Activated naive CD4-positive, alpha-beta T cell treated with anti-CD3 and anti-CD28 coated beads, Interleukin-2, amount 50 U/mL, for 24 hours (primary cell): ENCODE data around the gene HINT2.

Experiments used
- H3K27ac Mint-ChIP-seq: one replicate; pipeline ENCODE4 v1.8.0; 2021; ENCODE audit warnings: mild to moderate bottlenecking, mixed read lengths
- H3K27me3 Mint-ChIP-seq: one replicate; pipeline ENCODE4 v1.8.0; 2021; ENCODE audit warnings: mixed read lengths
- H3K36me3 Mint-ChIP-seq: one replicate; pipeline ENCODE4 v1.8.0; 2021; ENCODE audit warnings: mixed read lengths
- H3K4me1 Mint-ChIP-seq: one replicate; pipeline ENCODE4 v1.8.0; 2021; ENCODE audit warnings: mixed read lengths
- H3K4me3 Mint-ChIP-seq: one replicate; pipeline ENCODE4 v1.8.0; 2021; ENCODE audit warnings: mild to moderate bottlenecking, mixed read lengths
- H3K9me3 Mint-ChIP-seq: one replicate; pipeline ENCODE4 v1.8.0; 2021; ENCODE audit warnings: mixed read lengths

Gene HINT2

DNA sequence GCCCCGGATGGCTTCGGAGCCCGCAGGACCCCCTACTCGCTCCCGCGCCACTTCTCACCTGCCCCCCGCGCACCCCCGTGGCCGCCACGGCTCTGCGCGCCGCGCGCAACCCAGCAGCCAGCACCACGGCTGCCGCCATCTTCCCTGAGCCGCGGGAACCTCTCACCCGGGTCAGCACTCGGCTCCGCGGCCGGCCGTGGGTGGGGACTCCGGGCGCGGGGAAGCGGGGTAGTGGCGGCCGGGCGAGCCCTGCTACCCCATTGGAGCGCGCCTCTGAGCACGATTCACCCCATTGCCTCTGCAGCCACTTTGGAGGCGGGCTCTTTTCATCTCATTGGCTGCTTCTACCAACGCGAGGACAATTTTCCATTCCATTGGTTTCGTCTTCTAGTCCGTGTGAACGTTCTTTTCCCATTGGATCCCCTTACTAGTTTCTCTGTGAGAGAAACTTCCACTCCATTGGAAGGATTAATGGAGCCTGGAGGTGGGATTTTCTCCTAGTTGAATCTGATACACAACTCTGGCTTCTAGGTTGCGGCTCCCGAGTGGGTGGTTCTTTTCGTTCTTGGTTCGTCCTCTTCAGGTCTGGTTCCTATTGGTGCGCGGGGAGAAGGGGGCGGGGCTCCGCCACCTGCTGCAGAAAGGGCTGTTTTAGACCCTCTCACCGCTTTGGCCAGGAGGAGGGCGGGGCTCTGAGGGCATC, at the start of gene HINT2:
Gene HINT2 (minus strand): TSS at position 202 of the 703 bp plus-strand sequence. CDS start 63 bp downstream, at position 139.
- Mint-ChIP-seq H3K36me3 (no peaks in the 10 kb centered on the region), H3K4me3 (peak within 1 kb of the TSS; percentile 94), H3K9me3 (no peaks in the 10 kb centered on the region), H3K27ac (peak within 1 kb of the TSS; percentile 98), H3K4me1 (peaks cover 33% of the 10 kb centered on the region), H3K27me3 (no peaks in the 10 kb centered on the region)

DNA sequence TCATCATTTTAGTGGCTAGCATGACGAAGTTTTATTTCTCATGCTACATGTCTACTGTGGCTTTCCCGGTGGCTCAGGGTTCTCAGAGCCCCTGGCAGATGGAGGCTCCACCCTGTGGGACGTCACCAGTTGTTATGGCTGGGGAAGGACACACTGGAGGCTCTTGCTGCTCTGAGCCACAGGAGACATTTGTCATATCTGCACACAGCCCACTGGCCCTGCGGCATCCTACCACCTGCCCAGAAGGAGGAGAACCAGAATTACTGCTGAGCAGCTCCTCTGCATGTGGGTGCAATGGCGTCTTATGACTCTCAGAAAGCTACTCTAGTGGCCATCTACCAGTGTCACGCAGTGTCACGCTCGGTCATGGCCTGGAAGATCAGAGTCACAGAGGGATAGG, 48.7 kb upstream of the HINT2 start:
- Mint-ChIP-seq H3K9me3 (no peaks in the 10 kb centered on the region), H3K4me3 (no peak overlapping the region), H3K4me1 (peaks cover 6% of the 10 kb centered on the region), H3K27ac (no peak overlapping the region), H3K36me3 (no peaks in the 10 kb centered on the region), H3K27me3 (peaks cover 4% of the 10 kb centered on the region)

DNA sequence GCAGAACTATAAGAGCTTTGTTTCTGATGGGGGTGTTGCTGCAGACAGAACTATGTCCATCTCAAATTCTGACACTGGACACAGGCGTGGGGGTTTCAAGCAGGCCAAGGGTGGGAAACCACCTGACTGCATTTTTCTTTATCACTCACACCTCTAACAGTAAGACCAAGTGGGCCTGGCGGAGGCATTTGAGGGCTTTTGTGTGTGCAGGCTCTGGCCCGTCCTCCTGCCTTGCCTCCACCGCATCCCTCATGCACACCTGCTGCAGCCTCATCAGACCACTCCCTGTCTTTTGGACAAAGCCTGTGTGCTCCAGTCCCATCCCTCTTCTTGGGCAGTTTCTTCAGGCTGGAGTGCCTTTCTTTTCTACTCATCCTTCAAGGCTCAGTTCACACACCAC, 47.5 kb upstream of the HINT2 start:
- H3K4me1 Mint-ChIP-seq = peaks cover 6% of the 10 kb centered on the region
- H3K4me3 Mint-ChIP-seq = no peak overlapping the region
- no peak overlapping the region for H3K27ac Mint-ChIP-seq
- H3K27me3 Mint-ChIP-seq = peaks cover 4% of the 10 kb centered on the region
- H3K36me3 Mint-ChIP-seq = no peaks in the 10 kb centered on the region
- no peaks in the 10 kb centered on the region for H3K9me3 Mint-ChIP-seq

DNA sequence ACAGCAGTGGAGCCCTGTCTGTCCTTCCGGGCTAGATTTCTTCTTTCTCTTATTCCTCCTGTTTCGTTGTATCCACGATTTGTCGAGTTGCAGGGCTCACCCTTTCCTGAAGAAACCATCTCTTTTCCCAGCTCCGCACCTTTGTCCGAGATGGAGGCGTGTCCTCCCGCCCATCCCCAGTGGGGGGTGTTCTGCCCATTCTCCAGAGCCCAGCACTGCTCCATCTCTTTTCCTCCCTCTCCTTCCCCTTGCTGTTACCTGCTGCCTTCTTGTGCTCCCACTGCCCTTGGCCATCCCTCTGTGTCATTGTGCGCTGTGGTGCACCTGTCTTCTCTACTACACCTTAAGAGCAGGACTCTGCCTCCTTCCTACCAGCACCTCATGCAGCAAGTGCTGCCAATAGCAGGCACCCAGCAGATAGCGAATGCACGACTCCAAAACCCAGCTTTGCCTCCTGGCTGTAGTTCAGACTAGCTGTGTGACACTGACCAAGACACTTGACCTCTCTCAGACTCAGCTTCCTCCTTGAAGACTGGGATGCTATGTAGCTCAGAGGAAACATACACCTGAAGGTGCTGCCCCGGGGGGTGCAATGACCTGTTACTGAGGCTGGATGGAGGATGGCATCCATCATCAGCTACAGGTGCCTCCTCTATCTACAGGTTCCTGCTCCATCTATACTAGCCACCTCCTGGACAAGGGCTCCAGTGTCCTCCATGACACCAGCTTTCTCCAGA, 46.5 kb upstream of the HINT2 start:
- Mint-ChIP-seq H3K27me3 (peaks cover 4% of the 10 kb centered on the region), H3K27ac (no peak overlapping the region), H3K4me3 (no peak overlapping the region), H3K4me1 (peaks cover 6% of the 10 kb centered on the region), H3K9me3 (no peaks in the 10 kb centered on the region), H3K36me3 (no peaks in the 10 kb centered on the region)

DNA sequence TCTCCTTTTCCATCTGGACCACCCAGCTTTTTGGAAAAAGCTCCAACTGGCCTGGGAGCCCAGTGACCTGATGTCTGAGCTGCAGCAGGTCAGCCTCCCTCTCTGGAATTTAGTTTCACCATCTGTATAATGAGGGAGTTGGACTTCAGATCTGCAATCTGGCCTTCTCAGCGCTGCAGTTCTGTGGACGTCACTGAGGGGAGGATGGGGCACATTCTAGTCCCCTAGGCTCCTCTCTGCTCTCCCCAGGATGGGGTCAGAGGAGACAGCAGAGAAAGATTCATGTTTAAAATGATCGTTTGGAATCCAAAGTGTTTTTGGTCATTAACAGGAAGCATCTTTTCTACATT, 45.1 kb upstream of the HINT2 start:
- H3K4me3 Mint-ChIP-seq = no peak overlapping the region
- H3K4me1 Mint-ChIP-seq = peaks cover 6% of the 10 kb centered on the region
- peaks cover 1% of the 10 kb centered on the region for H3K27me3 Mint-ChIP-seq
- no peak overlapping the region for H3K27ac Mint-ChIP-seq
- H3K36me3 Mint-ChIP-seq = no peaks in the 10 kb centered on the region
- H3K9me3 Mint-ChIP-seq = no peaks in the 10 kb centered on the region

DNA sequence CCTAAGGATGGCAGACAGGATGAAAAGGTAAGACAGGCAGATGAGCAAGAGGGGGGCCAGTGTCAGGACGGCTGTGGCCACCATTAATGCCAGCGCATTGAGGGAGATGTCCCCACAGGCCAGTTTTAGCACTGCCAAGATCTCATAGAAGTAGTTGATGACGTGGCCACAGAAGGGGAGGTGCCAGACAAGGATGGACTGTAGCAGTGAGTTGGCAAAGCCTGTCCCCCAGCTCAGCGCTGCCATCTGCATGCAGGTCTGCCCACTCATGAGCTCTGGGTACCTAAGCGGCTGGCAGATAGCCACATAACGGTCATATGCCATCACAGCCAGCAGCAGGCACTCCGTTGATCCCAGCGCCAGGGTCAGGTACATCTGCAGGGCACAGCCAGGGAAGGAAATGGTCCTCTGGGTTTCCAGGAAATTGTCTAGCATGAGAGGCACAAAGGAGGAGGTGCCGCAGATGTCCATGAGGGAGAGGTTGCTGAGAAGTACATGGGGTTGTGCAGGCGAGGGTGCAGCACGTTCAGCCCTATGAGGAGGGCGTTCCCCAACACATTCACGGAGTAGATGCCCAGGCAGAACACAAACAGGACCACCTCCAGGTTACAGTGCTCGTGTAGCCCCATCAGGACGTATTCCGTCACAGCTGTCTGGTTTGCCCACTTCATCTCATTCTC, 44.6 kb upstream of the HINT2 start:
- H3K27me3 Mint-ChIP-seq = peaks cover 1% of the 10 kb centered on the region
- H3K36me3 Mint-ChIP-seq = no peaks in the 10 kb centered on the region
- no peak overlapping the region for H3K4me3 Mint-ChIP-seq
- peaks cover 6% of the 10 kb centered on the region for H3K4me1 Mint-ChIP-seq
- no peaks in the 10 kb centered on the region for H3K9me3 Mint-ChIP-seq
- H3K27ac Mint-ChIP-seq = no peak overlapping the region

DNA sequence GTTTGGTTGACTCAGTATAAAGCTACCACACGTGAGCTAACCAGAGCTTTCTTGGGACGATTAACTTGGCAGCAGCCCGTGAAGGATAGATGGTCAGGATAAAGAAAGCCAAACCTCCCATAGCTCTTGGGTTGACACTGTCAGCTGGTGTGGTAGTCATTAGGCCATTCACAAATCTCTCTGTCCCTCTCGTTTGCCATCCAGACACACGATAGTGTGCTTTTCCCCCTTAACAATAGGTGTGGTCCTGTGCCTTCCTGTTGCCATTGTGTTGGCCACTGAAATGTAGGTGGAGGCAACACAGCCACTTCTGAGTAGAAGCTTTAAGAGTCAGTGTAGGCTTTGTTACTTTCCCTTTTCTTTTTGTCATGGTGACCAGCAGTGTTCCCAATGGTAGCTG, 43.6 kb upstream of the HINT2 start:
- peaks cover 1% of the 10 kb centered on the region for H3K27me3 Mint-ChIP-seq
- H3K27ac Mint-ChIP-seq = no peak overlapping the region
- H3K36me3 Mint-ChIP-seq = no peaks in the 10 kb centered on the region
- no peak overlapping the region for H3K4me3 Mint-ChIP-seq
- peaks cover 6% of the 10 kb centered on the region for H3K4me1 Mint-ChIP-seq
- no peaks in the 10 kb centered on the region for H3K9me3 Mint-ChIP-seq

DNA sequence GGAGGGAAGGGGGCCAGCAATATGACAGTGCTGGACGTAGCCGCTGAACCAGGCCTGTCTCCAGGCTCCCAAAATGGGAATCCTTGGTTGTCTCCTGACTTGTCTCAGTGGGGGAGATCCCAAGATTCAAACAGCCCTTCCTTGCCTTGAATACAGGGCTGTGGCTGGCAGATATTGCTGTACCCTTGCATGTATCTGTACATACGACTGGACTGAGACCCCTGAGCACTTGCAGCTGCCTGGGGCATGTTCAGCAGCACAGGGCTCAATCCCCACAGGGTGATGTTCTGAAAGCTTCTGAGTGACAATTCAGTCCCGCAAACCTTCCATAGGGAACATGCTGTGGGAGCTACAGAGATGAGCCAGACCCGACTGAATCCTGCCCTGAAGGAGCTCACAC, 42.0 kb upstream of the HINT2 start:
- peaks cover 6% of the 10 kb centered on the region for H3K4me1 Mint-ChIP-seq
- no peak overlapping the region for H3K4me3 Mint-ChIP-seq
- H3K9me3 Mint-ChIP-seq = no peaks in the 10 kb centered on the region
- no peak overlapping the region for H3K27ac Mint-ChIP-seq
- no peaks in the 10 kb centered on the region for H3K36me3 Mint-ChIP-seq
- H3K27me3 Mint-ChIP-seq = no peaks in the 10 kb centered on the region

DNA sequence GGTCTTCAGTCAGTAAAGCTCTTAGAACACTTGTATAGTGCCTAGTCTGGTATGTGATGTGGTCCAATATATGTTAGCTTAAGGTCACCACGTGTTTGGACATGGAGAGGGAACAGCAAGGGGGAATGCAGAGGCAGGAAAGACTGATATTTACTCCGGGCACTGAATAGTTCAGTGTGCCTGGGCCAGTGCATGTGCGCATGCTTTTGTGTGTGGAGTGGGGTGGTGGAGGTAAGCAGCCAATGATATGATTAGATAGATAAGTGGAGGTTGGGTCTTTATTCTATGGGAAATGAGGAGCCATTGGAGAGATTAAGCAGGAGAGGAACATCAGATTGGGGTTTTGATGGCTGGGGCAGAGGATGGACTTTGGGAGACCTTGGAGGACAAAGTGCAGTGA, 41.4 kb upstream of the HINT2 start:
- no peak overlapping the region for H3K4me3 Mint-ChIP-seq
- H3K36me3 Mint-ChIP-seq = no peaks in the 10 kb centered on the region
- peaks cover 6% of the 10 kb centered on the region for H3K4me1 Mint-ChIP-seq
- H3K27me3 Mint-ChIP-seq = no peaks in the 10 kb centered on the region
- H3K27ac Mint-ChIP-seq = no peak overlapping the region
- H3K9me3 Mint-ChIP-seq = no peaks in the 10 kb centered on the region

DNA sequence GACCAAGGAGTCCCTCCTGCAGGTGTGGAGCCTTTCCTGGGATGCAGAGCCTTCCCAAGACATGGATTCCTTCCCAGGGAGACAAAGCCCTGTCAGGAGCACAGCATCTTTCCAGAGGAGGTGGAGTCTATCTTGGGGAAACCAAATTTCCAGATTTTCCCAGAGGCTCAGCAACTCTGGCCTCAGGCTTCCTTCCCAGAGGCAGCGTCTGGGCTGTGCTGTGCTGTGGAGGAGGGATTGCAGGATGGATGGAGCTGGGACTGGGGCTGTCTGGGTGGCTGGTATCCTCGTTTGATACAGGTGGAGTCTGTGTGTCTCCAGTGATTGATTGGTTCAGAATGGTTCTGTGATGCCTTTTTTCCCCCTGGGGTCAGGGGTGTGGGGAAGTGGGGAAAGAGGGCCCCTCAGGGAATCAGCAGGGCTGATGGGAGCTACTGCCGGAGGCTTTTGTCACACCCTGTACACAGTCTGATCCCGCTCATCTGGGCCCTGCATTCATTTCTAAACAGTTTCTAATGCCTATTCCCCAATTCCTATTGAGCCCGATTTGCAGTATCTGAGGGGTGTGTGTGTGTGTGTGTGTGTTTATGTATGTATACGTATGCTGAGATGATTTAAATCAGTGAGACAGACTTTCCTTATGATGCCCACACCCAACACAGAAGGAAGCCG, 39.4 kb upstream of the HINT2 start:
- Mint-ChIP-seq H3K36me3 (no peaks in the 10 kb centered on the region), H3K4me1 (peaks cover 6% of the 10 kb centered on the region), H3K27ac (no peak overlapping the region), H3K27me3 (no peaks in the 10 kb centered on the region), H3K9me3 (no peaks in the 10 kb centered on the region), H3K4me3 (no peak overlapping the region)

DNA sequence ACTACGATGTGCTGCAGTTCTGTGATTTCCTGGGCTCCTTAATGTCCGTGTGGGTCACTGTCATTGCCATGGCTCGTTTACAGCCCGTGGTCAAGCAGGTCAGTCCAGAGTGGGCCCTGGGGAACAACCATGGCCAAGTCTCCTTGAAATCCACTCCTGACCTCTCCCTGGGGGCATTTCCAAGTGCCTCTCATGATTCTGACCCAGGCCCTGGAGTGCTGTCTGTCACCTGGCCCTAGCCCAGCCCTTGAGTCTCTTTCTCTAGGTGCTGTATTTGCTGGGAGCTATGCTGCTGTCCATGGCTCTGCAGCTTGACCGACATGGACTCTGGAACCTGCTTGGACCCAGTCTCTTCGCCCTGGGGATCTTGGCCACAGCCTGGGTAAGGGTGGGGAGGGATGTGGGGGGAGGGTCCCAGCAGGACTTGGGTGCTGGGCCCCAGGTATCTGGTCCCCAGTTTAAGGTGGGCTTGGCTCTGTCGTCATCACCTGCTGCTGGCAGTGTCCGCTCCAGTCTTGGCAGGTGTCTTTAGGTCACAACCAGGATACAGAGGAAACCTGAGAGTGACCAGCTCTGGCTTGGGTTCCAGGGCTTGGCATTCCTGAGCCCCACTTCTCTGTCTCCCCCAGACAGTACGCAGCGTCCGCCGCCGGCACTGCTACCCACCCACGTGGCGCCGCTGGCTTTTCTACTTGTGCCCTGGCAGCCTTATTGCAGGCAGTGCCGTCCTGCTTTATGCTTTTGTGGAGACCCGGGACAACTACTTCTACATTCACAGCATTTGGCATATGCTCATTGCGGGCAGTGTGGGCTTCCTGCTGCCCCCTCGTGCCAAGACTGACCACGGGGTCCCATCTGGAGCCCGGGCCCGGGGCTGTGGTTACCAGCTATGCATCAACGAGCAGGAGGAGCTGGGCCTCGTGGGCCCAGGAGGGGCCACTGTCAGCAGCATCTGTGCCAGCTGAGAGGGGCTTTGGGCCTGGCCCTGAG, 38.3 kb upstream of the HINT2 start:
- Mint-ChIP-seq H3K36me3 (no peaks in the 10 kb centered on the region), H3K27ac (no peak overlapping the region), H3K4me1 (no peaks in the 10 kb centered on the region), H3K9me3 (no peaks in the 10 kb centered on the region), H3K4me3 (no peak overlapping the region), H3K27me3 (no peaks in the 10 kb centered on the region)

DNA sequence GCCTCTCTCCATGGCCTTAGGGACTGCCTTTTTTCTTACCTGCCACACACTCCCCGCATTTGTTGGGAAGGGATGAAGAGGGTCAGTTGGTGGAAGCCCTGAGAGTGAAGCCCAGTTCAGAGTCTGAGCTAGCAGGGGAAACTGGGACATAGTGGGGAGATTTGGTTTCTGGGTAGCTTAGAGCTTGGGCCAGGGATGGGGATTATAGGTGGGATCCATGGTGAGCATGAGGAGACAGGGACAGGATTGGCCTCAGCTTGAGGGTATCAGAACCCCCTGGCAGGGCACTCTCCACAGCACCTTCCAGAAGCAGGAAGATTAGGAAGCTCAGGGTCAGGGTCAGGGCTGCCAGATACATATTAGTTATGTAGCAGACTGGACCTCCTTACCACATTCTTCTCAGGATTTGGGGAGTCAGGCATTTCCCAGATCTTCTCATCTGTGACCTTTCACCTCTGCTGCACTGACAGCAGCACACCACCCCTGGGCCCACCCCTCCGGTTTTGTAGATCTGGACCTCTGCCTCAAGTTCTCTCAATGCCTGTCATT, 37.5 kb upstream of the HINT2 start:
- H3K36me3 Mint-ChIP-seq = no peaks in the 10 kb centered on the region
- no peaks in the 10 kb centered on the region for H3K27me3 Mint-ChIP-seq
- no peaks in the 10 kb centered on the region for H3K4me1 Mint-ChIP-seq
- no peak overlapping the region for H3K4me3 Mint-ChIP-seq
- no peaks in the 10 kb centered on the region for H3K9me3 Mint-ChIP-seq
- no peak overlapping the region for H3K27ac Mint-ChIP-seq

DNA sequence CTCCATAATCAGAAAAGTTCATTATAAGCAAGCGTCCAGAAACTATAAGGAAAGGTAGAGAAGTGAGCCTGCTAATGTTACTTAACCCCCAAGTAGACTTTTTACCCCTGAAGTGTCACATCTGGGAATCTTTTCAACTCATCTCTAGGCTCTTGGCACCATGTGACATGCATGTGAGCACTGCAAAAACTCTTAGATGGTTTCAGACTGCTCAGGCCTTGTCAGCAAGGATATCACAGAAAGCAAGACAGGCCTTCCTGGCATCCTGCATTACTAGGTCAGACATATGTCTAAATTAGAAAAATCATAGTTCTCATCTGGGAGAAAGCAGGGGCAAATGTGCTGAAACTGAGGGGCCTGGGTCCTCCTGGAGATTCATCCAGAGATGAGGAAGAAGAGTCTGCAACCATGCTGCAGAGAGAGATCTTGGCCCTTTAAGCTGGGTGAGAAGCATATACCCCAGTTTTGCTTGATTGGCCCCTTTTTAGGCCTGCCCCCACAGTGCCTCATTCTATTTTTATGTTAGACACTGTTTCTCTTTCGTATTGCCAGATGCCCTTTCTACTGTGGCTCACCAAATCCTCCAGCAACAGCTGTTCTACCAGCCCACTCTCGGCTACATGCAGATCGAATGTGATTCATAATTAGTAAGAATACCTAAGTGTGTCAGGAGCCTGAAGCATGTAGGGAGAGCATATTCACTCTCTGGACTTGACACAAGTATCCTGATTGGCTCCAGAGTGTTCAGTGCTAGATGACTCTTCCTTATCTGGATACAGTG, 33.1 kb upstream of the HINT2 start:
- Mint-ChIP-seq H3K9me3 (no peaks in the 10 kb centered on the region), H3K36me3 (no peaks in the 10 kb centered on the region), H3K4me3 (no peak overlapping the region), H3K4me1 (peaks cover 24% of the 10 kb centered on the region), H3K27me3 (no peaks in the 10 kb centered on the region), H3K27ac (no peak overlapping the region)
